K562 (cell line): Measurements from ENCODE around the gene IGF2BP1. TPM values are rescaled to one million over a fixed set of nuclear protein-coding genes. Genes with fewer than 3 reads are reported as not detected.

Experiments
- CHD4 ChIP-seq: fragments of 200-600 bp; sonication (generic); IDR thresholded peaks from 3 replicates; pipeline ENCODE4 v1.6.1; 2012; ENCODE audit warnings: low read depth, mild to moderate bottlenecking, mixed read lengths, low read length, inconsistent platforms; ENCODE audit not compliant: insufficient read depth, insufficient replicate concordance, poor library complexity, severe bottlenecking
- DEAF1 ChIP-seq: fragments of 450-650 bp; formaldehyde crosslinking; IDR thresholded peaks from 2 replicates; pipeline ENCODE4 v1.4.0; 2020; ENCODE audit warnings: mild to moderate bottlenecking, moderate library complexity
- DLX4 ChIP-seq: fragments of 250-450 bp; sonication (Bioruptor Pico); IDR thresholded peaks from 2 replicates; pipeline ENCODE4 v1.6.1; 2021; ENCODE audit warnings: mild to moderate bottlenecking
- DPF2 ChIP-seq: fragments of 450-650 bp; IDR thresholded peaks from 2 replicates; pipeline ENCODE4 v1.6.1; 2016
- ETV1 ChIP-seq: fragments of 450-650 bp; conservative IDR thresholded peaks from 2 replicates; pipeline ENCODE4 v1.6.1; 2016; ENCODE audit warnings: missing genetic modification characterization, control low read depth, low read depth, missing compliant biosample characterization
- FIP1L1 ChIP-seq: fragments of 200-400 bp; formaldehyde crosslinking; IDR thresholded peaks from 2 replicates; pipeline ENCODE4 v1.6.1; 2018; ENCODE audit warnings: mild to moderate bottlenecking, low read depth, low read length; ENCODE audit not compliant: poor library complexity, severe bottlenecking
- FOSL1 ChIP-seq: fragments of 200-800 bp; sonication (Bioruptor generic); conservative IDR thresholded peaks from 2 replicates; pipeline ENCODE4 v1.6.1; 2016; ENCODE audit warnings: missing genetic modification characterization, missing compliant biosample characterization
- HLTF ChIP-seq: fragments of 450-650 bp; IDR thresholded peaks from 2 replicates; pipeline ENCODE4 v1.6.1; 2016
- ILK ChIP-seq: fragments of 450-650 bp; IDR thresholded peaks from 2 replicates; pipeline ENCODE4 v1.6.1; 2016; ENCODE audit warnings: missing genetic modification characterization, low read depth, mild to moderate bottlenecking, missing compliant biosample characterization, moderate library complexity, borderline replicate concordance
- KAT8 ChIP-seq: fragments of 450-650 bp; IDR thresholded peaks from 2 replicates; pipeline ENCODE4 v1.6.1; 2016; ENCODE audit warnings: low read depth, mild to moderate bottlenecking
- KDM5B ChIP-seq: fragments of 200-600 bp; sonication (generic); IDR thresholded peaks from 2 replicates; pipeline ENCODE4 v1.6.1; 2012; ENCODE audit warnings: low read depth, mild to moderate bottlenecking, moderate library complexity, low read length, control low read depth, inconsistent platforms; ENCODE audit not compliant: insufficient replicate concordance
- NCOA4 ChIP-seq: fragments of 450-650 bp; IDR thresholded peaks from 2 replicates; pipeline ENCODE4 v1.6.1; 2018; ENCODE audit warnings: mild to moderate bottlenecking; ENCODE audit not compliant: partially characterized antibody
- POLR3A ChIP-seq: IDR thresholded peaks from 2 replicates; pipeline ENCODE4 v1.6.1; 2011; ENCODE audit warnings: borderline replicate concordance, mild to moderate bottlenecking, moderate library complexity; ENCODE audit not compliant: insufficient read length, insufficient read depth; ENCODE audit errors: extremely low read depth
- YY1 ChIP-seq, 3 experiments: IDR thresholded peaks; 2 replicates each; pipeline ENCODE4 v1.6.1; 2011; ENCODE audit warnings: low read length in 2 of 3, mild to moderate bottlenecking in 2 of 3, moderate library complexity in 2 of 3, borderline replicate concordance in 1 of 3, control low read depth in 1 of 3, low read depth in 1 of 3; ENCODE audit not compliant: insufficient read depth in 3 of 3, insufficient replicate concordance in 2 of 3, control insufficient read depth in 1 of 3, insufficient read length in 1 of 3; ENCODE audit errors: extremely low read depth in 1 of 3
- ZBTB17 ChIP-seq: fragments of 450-650 bp; formaldehyde crosslinking; IDR thresholded peaks from 2 replicates; pipeline ENCODE4 v1.4.0; 2020; ENCODE audit warnings: mild to moderate bottlenecking
- ZFP36 ChIP-seq: fragments of 150-350 bp; IDR thresholded peaks from 2 replicates; pipeline ENCODE4 v1.6.1; 2018; ENCODE audit warnings: low read length, low read depth; ENCODE audit not compliant: partially characterized antibody
- ZFPM2 ChIP-seq: fragments of 250-450 bp; sonication (Bioruptor Pico); IDR thresholded peaks from 2 replicates; pipeline ENCODE4 v1.5.1; 2022; ENCODE audit warnings: mild to moderate bottlenecking
- ZNF224 ChIP-seq: sonication (generic); formaldehyde crosslinking; IDR thresholded peaks from 2 replicates; pipeline ENCODE4 v1.8.0; 2022; ENCODE audit warnings: mild to moderate bottlenecking, missing genetic modification reagents
- ZNF280A ChIP-seq: fragments of 450-650 bp; IDR thresholded peaks from 2 replicates; pipeline ENCODE4 v1.6.1; 2018; ENCODE audit warnings: mild to moderate bottlenecking, low read depth; ENCODE audit not compliant: partially characterized antibody
- ZNF311 ChIP-seq: fragments of 250-450 bp; sonication (Bioruptor Pico); IDR thresholded peaks from 2 replicates; pipeline ENCODE4 v1.4.0; 2020; ENCODE audit warnings: mild to moderate bottlenecking, moderate library complexity
- ZNF408 ChIP-seq: fragments of 250-450 bp; sonication (Bioruptor Pico); IDR thresholded peaks from 2 replicates; pipeline ENCODE4 v1.4.0; 2020; ENCODE audit warnings: low read depth, mild to moderate bottlenecking, moderate library complexity
- ZNF586 ChIP-seq: fragments of 450-650 bp; formaldehyde crosslinking; conservative IDR thresholded peaks from 2 replicates; pipeline ENCODE4 v1.4.0; 2020; ENCODE audit warnings: mild to moderate bottlenecking, moderate library complexity
- ZNF766 ChIP-seq: fragments of 200-800 bp; sonication (Bioruptor generic); conservative IDR thresholded peaks from 2 replicates; pipeline ENCODE4 v1.6.1; 2016; ENCODE audit warnings: missing genetic modification characterization, missing compliant biosample characterization
- ZSCAN32 ChIP-seq: fragments of 450-650 bp; formaldehyde crosslinking; IDR thresholded peaks from 2 replicates; pipeline ENCODE4 v1.4.0; 2020; ENCODE audit warnings: mild to moderate bottlenecking, moderate library complexity
- polyA plus RNA-seq, 8 experiments: library from polyadenylated mRNA; depleted of rRNA in 4 of 8; stranded (reverse) in 5 of 8; unstranded in 3 of 8; fragments of >200 nt; fragmentation: Nextera tagmentation in 2 of 8; fragmentation: Illumina TruSeq in 1 of 8; extraction: Ambion mirVana in 2 of 8; extraction: Trizol in 1 of 8; gene quantifications; 2 replicates each; pipeline versions ENCODE4 v1.2.1 to v1.2.3, GENCODE V29; 2011 to 2014; ENCODE audit warnings: inconsistent platforms in 1 of 8, missing spikeins in 1 of 8
- total RNA-seq, 7 experiments: library from RNA; depleted of rRNA in 6 of 7; stranded (reverse); fragments of >200 nt in 6 of 7; fragmentation: Illumina TruSeq in 2 of 7; extraction: Trizol in 2 of 7; gene quantifications; 2 replicates each; pipeline versions ENCODE4 v1.2.1 to v1.2.3, GENCODE V29; 2011 to 2021; ENCODE audit warnings: low replicate concordance in 1 of 7

Gene IGF2BP1
- total and polyA plus RNA-seq, 9 of the 15 experiments (the other 6 are each of a cell fraction or from before 2014, with no cell fraction given) = 13.0 to 318 (median 53.6) TPM

- TF ChIP-seq ZNF766 (CRISPR knock-in tag) (0 out of 2 replicates have a peak, but pooled peaks have one; percentile 22), NCOA4 (no peak), CHD4 (no peak), ZNF586 (CRISPR knock-in tag) (no peak), FIP1L1 (no peak), POLR3A (no peak), ZSCAN32 (CRISPR knock-in tag) (no peak), ILK (tag) (no peak), ZBTB17 (no peak), ZNF311 (no peak), ETV1 (tag) (peak; percentile 95), YY1 (IDR thresholded peaks at IDR 0.05; ENCODE audit: borderline replicate concordance in 1 of 3, control insufficient read depth in 1 of 3, extremely low read depth in 1 of 3, insufficient read depth in 3 of 3, insufficient read length in 1 of 3, insufficient replicate concordance in 2 of 3, low read depth in 1 of 3, low read length in 2 of 3) (peak in 1 of 3 experiments; percentile 23), FOSL1 (tag) (no peak), ZNF408 (CRISPR knock-in tag) (no peak), KAT8 (no peak), KDM5B (peak; percentile 13), ZNF224 (CRISPR knock-in tag) (no peak), ZFPM2 (CRISPR knock-in tag) (no peak), DEAF1 (CRISPR knock-in tag) (no peak), ZFP36 (no peak), DPF2 (0 out of 2 replicates have a peak, but pooled peaks have one; percentile 14), HLTF (no peak), ZNF280A (no peak), DLX4 (CRISPR knock-in tag) (no peak)
Measured at GRCh38 chr17:48998587-48999440, 1.6 kb downstream of the IGF2BP1 start (continued).
